ENCODE data around the gene GVQW3.

DNA sequence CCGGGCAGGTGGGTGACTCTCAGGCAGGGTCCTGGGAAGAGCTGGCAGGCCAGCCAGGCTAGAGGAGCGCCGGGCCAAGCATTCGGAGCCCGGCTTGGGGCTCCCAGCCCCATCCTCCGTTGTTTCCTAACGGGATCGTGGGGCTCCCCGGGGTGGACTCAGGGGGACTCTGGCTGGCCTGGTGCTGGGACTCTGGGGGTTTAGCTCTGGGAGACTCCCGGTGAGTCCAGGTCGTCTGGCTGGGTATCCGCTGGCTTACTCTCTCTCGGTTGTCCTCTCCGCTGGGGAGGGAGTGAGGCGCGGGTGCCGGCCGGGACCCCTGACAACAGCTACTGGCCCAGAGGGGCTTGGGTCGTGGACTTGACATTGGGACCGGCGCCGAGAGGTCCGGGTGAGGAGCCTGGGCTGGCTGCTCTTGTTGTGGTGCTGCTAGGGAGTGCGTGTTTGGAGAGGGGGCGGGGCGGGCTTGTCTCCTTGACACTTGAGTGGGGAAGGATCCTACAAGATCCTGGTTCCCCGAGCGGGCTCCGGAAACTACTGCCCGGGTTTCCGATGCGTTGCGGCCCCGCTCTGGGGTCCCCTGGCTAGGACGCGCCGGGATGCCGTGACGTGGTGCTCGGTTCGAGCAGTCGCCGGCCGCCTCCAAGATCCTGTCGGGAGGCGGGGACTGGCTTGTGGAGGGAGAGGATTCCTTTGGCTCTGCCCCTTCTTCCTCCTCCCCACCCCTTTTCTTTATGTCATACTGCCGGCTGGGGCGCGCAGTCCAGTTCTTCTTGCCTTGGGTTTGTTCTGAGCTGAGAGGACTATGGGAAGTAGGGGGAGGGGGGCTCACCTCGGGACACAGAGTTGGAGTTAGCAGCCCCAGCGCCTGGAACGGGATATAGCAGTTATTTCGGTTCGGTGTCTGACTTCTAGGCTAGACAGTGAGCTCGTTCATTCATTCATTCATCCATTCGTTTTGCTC is 64.3 kb downstream of the GVQW3 start:
- TF ChIP-seq RAD21 (IDR thresholded peaks at IDR 0.05; ENCODE audit: low read depth) = no peak
- TF ChIP-seq, protein P1, sequence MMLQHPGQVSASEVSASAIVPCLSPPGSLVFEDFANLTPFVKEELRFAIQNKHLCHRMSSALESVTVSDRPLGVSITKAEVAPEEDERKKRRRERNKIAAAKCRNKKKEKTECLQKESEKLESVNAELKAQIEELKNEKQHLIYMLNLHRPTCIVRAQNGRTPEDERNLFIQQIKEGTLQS (IDR thresholded peaks at IDR 0.05) = no peak

All from HCT116 (cell line).